GM23338 (cell line): Measurements from ENCODE around the gene CEP70.

ENCODE experiments used
- CREB1 ChIP-seq: fragments of 250-450 bp; sonication (Bioruptor Pico); IDR thresholded peaks from 2 replicates; pipeline ENCODE4 v1.5.0; 2020; ENCODE audit warnings: low read depth, mild to moderate bottlenecking, moderate library complexity
- EZH2 ChIP-seq: fragments of 200-600 bp; sonication (generic); IDR thresholded peaks from one replicate; pipeline ENCODE4 v1.8.0; 2017; ENCODE audit warnings: antibody characterized with exemption, mild to moderate bottlenecking, low read depth; ENCODE audit not compliant: unreplicated experiment
- EZH2phosphoT487 ChIP-seq: fragments of 200-600 bp; sonication (generic); IDR thresholded peaks from one replicate; pipeline ENCODE4 v1.8.1; 2018; ENCODE audit warnings: antibody characterized with exemption; ENCODE audit not compliant: unreplicated experiment
- NANOG ChIP-seq: IDR thresholded peaks from 2 replicates; pipeline ENCODE4 v1.6.1; 2016; ENCODE audit warnings: antibody characterized with exemption, borderline replicate concordance
- POLR2AphosphoS5 ChIP-seq: IDR thresholded peaks from 2 replicates; pipeline ENCODE4 v1.6.1; 2016; ENCODE audit warnings: antibody characterized with exemption, low read depth
- STAT1 ChIP-seq: IDR thresholded peaks from one replicate; pipeline ENCODE4 v1.6.1; 2016; ENCODE audit warnings: antibody characterized with exemption; ENCODE audit not compliant: unreplicated experiment
- ZNF331 ChIP-seq: fragments of 250-450 bp; sonication (Bioruptor Pico); IDR thresholded peaks from 2 replicates; pipeline ENCODE4 v1.5.0; 2020; ENCODE audit warnings: low read depth, mild to moderate bottlenecking, moderate library complexity
- TF ChIP-seq, protein P1 (sequence below), 2 experiments: fragments of 200-600 bp in 1 of 2; sonication (generic) in 1 of 2; conservative IDR thresholded peaks; 2 replicates each; pipeline versions ENCODE4 v1.5.1 to v1.6.1; 2016 to 2017; ENCODE audit warnings: antibody characterized with exemption in 2 of 2, low read depth in 2 of 2, mild to moderate bottlenecking in 2 of 2, moderate library complexity in 1 of 2
- TF ChIP-seq, protein P2 (sequence below): IDR thresholded peaks from one replicate; pipeline ENCODE4 v1.6.1; 2018; ENCODE audit warnings: antibody characterized with exemption; ENCODE audit not compliant: unreplicated experiment
- TF ChIP-seq, protein P3 (sequence below): IDR thresholded peaks from 2 replicates; pipeline ENCODE4 v1.6.1; 2016; ENCODE audit warnings: antibody characterized with exemption
- TF ChIP-seq, protein P4 (sequence below): fragments of 250-450 bp; sonication (Bioruptor Pico); IDR thresholded peaks from 2 replicates; pipeline ENCODE4 v1.5.0; 2020; ENCODE audit warnings: mild to moderate bottlenecking, moderate library complexity

DNA sequence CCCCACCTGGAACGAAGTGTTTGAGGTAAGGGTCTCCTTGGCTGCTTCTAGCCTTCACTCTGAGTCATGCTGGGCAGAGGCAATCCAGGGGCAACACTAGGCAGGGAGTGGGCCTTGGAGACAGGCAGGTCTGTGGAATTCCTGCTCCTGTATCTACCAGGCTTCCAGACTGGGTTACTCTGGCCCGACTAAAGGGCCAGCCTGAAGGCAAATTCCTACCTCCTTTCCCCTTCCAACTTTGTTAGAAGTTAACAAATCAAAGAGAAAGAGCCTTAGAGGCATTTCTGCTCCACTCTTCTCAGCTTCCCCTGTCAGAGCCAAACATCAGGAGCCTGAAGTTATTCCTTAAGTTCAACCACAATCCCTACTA is 129.6 kb downstream of the CEP70 start:
- no peak for TF ChIP-seq EZH2
- no peak for TF ChIP-seq CREB1
- TF ChIP-seq, protein P1, sequence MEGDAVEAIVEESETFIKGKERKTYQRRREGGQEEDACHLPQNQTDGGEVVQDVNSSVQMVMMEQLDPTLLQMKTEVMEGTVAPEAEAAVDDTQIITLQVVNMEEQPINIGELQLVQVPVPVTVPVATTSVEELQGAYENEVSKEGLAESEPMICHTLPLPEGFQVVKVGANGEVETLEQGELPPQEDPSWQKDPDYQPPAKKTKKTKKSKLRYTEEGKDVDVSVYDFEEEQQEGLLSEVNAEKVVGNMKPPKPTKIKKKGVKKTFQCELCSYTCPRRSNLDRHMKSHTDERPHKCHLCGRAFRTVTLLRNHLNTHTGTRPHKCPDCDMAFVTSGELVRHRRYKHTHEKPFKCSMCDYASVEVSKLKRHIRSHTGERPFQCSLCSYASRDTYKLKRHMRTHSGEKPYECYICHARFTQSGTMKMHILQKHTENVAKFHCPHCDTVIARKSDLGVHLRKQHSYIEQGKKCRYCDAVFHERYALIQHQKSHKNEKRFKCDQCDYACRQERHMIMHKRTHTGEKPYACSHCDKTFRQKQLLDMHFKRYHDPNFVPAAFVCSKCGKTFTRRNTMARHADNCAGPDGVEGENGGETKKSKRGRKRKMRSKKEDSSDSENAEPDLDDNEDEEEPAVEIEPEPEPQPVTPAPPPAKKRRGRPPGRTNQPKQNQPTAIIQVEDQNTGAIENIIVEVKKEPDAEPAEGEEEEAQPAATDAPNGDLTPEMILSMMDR (conservative IDR thresholded peaks at IDR 0.05; ENCODE audit: low read depth in 2 of 2), result no peak
- TF ChIP-seq, protein P2, sequence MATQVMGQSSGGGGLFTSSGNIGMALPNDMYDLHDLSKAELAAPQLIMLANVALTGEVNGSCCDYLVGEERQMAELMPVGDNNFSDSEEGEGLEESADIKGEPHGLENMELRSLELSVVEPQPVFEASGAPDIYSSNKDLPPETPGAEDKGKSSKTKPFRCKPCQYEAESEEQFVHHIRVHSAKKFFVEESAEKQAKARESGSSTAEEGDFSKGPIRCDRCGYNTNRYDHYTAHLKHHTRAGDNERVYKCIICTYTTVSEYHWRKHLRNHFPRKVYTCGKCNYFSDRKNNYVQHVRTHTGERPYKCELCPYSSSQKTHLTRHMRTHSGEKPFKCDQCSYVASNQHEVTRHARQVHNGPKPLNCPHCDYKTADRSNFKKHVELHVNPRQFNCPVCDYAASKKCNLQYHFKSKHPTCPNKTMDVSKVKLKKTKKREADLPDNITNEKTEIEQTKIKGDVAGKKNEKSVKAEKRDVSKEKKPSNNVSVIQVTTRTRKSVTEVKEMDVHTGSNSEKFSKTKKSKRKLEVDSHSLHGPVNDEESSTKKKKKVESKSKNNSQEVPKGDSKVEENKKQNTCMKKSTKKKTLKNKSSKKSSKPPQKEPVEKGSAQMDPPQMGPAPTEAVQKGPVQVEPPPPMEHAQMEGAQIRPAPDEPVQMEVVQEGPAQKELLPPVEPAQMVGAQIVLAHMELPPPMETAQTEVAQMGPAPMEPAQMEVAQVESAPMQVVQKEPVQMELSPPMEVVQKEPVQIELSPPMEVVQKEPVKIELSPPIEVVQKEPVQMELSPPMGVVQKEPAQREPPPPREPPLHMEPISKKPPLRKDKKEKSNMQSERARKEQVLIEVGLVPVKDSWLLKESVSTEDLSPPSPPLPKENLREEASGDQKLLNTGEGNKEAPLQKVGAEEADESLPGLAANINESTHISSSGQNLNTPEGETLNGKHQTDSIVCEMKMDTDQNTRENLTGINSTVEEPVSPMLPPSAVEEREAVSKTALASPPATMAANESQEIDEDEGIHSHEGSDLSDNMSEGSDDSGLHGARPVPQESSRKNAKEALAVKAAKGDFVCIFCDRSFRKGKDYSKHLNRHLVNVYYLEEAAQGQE, result no peak
- TF ChIP-seq POLR2AphosphoS5, result no peak
- no peak for TF ChIP-seq ZNF331
- no peak for TF ChIP-seq EZH2phosphoT487
- TF ChIP-seq, protein P3, sequence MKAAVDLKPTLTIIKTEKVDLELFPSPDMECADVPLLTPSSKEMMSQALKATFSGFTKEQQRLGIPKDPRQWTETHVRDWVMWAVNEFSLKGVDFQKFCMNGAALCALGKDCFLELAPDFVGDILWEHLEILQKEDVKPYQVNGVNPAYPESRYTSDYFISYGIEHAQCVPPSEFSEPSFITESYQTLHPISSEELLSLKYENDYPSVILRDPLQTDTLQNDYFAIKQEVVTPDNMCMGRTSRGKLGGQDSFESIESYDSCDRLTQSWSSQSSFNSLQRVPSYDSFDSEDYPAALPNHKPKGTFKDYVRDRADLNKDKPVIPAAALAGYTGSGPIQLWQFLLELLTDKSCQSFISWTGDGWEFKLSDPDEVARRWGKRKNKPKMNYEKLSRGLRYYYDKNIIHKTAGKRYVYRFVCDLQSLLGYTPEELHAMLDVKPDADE, result no peak
- no peak for TF ChIP-seq NANOG
- TF ChIP-seq STAT1, result no peak
- TF ChIP-seq, protein P4, sequence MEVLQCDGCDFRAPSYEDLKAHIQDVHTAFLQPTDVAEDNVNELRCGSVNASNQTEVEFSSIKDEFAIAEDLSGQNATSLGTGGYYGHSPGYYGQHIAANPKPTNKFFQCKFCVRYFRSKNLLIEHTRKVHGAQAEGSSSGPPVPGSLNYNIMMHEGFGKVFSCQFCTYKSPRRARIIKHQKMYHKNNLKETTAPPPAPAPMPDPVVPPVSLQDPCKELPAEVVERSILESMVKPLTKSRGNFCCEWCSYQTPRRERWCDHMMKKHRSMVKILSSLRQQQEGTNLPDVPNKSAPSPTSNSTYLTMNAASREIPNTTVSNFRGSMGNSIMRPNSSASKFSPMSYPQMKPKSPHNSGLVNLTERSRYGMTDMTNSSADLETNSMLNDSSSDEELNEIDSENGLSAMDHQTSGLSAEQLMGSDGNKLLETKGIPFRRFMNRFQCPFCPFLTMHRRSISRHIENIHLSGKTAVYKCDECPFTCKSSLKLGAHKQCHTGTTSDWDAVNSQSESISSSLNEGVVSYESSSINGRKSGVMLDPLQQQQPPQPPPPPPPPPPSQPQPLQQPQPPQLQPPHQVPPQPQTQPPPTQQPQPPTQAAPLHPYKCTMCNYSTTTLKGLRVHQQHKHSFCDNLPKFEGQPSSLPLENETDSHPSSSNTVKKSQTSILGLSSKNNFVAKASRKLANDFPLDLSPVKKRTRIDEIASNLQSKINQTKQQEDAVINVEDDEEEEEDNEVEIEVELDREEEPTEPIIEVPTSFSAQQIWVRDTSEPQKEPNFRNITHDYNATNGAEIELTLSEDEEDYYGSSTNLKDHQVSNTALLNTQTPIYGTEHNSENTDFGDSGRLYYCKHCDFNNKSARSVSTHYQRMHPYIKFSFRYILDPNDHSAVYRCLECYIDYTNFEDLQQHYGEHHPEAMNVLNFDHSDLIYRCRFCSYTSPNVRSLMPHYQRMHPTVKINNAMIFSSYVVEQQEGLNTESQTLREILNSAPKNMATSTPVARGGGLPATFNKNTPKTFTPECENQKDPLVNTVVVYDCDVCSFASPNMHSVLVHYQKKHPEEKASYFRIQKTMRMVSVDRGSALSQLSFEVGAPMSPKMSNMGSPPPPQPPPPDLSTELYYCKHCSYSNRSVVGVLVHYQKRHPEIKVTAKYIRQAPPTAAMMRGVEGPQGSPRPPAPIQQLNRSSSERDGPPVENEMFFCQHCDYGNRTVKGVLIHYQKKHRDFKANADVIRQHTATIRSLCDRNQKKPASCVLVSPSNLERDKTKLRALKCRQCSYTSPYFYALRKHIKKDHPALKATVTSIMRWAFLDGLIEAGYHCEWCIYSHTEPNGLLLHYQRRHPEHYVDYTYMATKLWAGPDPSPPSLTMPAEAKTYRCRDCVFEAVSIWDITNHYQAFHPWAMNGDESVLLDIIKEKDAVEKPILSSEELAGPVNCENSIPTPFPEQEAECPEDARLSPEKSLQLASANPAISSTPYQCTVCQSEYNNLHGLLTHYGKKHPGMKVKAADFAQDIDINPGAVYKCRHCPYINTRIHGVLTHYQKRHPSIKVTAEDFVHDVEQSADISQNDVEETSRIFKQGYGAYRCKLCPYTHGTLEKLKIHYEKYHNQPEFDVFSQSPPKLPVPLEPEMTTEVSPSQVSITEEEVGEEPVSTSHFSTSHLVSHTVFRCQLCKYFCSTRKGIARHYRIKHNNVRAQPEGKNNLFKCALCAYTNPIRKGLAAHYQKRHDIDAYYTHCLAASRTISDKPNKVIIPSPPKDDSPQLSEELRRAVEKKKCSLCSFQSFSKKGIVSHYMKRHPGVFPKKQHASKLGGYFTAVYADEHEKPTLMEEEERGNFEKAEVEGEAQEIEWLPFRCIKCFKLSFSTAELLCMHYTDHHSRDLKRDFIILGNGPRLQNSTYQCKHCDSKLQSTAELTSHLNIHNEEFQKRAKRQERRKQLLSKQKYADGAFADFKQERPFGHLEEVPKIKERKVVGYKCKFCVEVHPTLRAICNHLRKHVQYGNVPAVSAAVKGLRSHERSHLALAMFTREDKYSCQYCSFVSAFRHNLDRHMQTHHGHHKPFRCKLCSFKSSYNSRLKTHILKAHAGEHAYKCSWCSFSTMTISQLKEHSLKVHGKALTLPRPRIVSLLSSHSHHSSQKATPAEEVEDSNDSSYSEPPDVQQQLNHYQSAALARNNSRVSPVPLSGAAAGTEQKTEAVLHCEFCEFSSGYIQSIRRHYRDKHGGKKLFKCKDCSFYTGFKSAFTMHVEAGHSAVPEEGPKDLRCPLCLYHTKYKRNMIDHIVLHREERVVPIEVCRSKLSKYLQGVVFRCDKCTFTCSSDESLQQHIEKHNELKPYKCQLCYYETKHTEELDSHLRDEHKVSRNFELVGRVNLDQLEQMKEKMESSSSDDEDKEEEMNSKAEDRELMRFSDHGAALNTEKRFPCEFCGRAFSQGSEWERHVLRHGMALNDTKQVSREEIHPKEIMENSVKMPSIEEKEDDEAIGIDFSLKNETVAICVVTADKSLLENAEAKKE (CRISPR knock-in tag), result no peak
